ENCODE data around the gene RPUSD3. TPM values are rescaled to one million over a fixed set of nuclear protein-coding genes. Genes with fewer than 3 reads are reported as not detected.
"Not testable (repeated sequence)": the region's sequence is repeated elsewhere in the genome, so short reads cannot be mapped to it uniquely, and the experiment has no call there.

Gene RPUSD3
- total RNA-seq, 4 donors from 2014 or later, result 37.1 to 69.7 (median 52.2) TPM

DNA sequence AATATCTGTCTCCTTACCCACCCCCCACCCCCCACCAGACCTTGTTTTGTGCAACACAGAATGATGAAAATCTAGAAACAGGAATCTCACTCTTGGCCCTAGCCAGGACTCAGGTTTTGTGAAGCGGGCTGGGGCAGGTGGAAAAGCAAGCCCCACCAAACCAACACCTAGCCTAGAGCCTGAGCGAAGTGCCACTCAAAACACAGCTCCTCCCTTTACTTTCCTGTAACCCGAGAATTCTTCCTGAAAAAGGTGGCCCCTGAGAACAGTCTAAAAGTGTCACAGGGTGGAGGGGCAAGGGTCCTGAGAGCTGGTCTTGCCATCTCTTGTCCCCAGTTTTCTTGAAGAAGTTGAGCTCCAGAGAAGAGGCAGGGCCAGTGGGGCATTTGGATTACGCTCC is 17.4 kb upstream of the RPUSD3 start:
- no peaks in the 10 kb centered on the region for H3K9me3 ChIP-seq
- no peaks in the 10 kb centered on the region for H3K27me3 ChIP-seq
- peaks cover 0 to 40% (median 8%) of the 10 kb centered on the region in 4 donors for H3K4me1 ChIP-seq
- no peak for TF ChIP-seq CTCF (IDR thresholded peaks at IDR 0.05)
- no peak for TF ChIP-seq EP300 (IDR thresholded peaks at IDR 0.05)
- no peak overlapping the region for H3K4me3 ChIP-seq
- peak overlapping the region in 2 of 4 donors; percentile 88 to 89 for H3K27ac ChIP-seq
- no peaks in the 10 kb centered on the region for H3K36me3 ChIP-seq
- WGBS, 2 donors, result 94% methylated on average over 4 of the region's 4 CpGs
- DNase-seq (ENCODE audit: low spot score in 2 of 2), result no peak

DNA sequence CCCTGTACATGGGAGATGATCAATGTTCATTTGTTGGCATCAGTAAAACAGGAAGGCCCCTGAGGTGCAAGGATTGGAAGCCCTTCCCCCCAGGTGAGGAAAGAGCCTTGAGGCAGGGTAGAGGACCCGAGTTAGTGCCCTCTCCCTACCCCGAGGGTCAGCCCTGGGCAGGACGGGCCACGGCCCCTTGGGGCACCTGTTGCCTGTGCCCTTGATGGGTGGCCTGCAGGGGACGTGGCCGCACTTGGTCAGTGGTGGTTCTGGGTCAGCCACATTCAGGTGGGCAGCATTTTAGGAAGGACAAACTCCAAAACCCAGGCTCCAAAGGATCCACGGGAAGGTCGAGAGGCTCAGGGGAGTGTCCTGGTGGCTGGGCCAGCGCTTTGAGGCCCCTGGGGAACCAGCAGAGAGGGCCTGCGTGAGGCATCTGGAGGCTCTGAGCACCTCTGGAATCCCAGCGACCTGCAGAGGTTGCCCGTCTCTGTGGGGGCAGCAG is 15.8 kb upstream of the RPUSD3 start:
- Histone ChIP-seq H3K9me3 (no peaks in the 10 kb centered on the region), H3K27me3 (no peaks in the 10 kb centered on the region), H3K4me3 (no peak overlapping the region), H3K27ac (no peak overlapping the region), H3K36me3 (no peaks in the 10 kb centered on the region), H3K4me1 (peaks cover 0 to 27% (median 5%) of the 10 kb centered on the region in 4 donors)
- WGBS, 2 donors, result 89 to 93% methylated on average over 10 of the region's 12 CpGs
- no peak for DNase-seq (ENCODE audit: low spot score in 2 of 2)
- no peak for TF ChIP-seq POLR2A (IDR thresholded peaks at IDR 0.05)
- TF ChIP-seq EP300 (IDR thresholded peaks at IDR 0.05), result no peak
- TF ChIP-seq CTCF (IDR thresholded peaks at IDR 0.05), result no peak

GRCh38 chr3:9855594-9855993 is 11.8 kb upstream of the RPUSD3 start:
- H3K9me3 ChIP-seq, result no peaks in the 10 kb centered on the region
- TF ChIP-seq EP300 (IDR thresholded peaks at IDR 0.05) (no peak), POLR2A (IDR thresholded peaks at IDR 0.05) (no peak), CTCF (IDR thresholded peaks at IDR 0.05) (no peak)
- no peaks in the 10 kb centered on the region for H3K27me3 ChIP-seq
- no peak overlapping the region for H3K4me3 ChIP-seq
- no peak for DNase-seq (ENCODE audit: low spot score in 2 of 2)
- 94 to 97% methylated on average over 3 of the region's 3 CpGs for WGBS, 2 donors
- H3K27ac ChIP-seq, result no peak overlapping the region
- H3K4me1 ChIP-seq, result peaks cover 0 to 14% (median 0%) of the 10 kb centered on the region in 4 donors
- H3K36me3 ChIP-seq, result no peaks in the 10 kb centered on the region

DNA sequence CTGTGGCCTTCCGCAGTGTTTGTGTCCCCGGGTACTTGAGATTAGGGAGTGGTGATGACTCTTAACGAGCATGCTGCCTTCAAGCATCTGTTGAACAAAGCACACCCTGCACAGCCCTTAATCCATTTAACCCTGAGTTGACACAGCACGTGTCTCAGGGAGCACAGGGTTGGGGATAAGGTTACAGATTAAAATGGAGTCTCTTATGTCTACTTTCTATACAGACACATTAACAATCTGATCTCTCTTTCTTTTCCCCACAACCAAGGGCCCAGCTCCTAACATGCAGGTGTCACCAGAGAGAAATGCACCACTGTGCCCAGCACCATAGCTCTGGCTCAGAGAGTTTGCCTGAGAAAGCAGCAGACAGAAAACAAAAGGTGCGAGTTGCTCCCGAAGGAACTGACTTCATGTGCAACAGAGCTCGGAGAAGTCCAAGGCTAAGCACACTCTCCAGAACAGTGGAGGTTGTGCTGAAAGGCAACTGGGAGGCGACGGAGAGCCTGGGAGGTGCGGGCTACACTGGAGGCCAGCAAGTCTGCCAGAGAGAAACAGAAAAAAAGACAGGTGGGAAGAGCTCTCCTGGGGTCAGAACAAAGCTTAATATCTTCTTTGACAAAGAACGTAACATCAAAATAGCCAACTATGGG is 10.6 kb upstream of the RPUSD3 start:
- H3K4me1 ChIP-seq, result peaks cover 0 to 14% (median 0%) of the 10 kb centered on the region in 4 donors
- H3K4me3 ChIP-seq; DNase-seq (ENCODE audit: low spot score in 2 of 2); H3K36me3 ChIP-seq; H3K9me3 ChIP-seq; H3K27me3 ChIP-seq: not testable (repeated sequence)
- WGBS, 2 donors, result 66 to 74% methylated on average over 11 of the region's 11 CpGs
- H3K27ac ChIP-seq, result peak overlapping the region in 2 of 4 donors; percentile 8 to 33

- no peak for TF ChIP-seq EP300 (IDR thresholded peaks at IDR 0.05)
- no peak for TF ChIP-seq POLR2A (IDR thresholded peaks at IDR 0.05)
- TF ChIP-seq CTCF (IDR thresholded peaks at IDR 0.05), result no peak
- no peak for DNase-seq (ENCODE audit: low spot score in 2 of 2)
- 93% methylated on average over 6 of the region's 6 CpGs for whole genome bisulfite sequencing, 2 donors
These were observed 8.7 kb upstream of the RPUSD3 start for GRCh38 chr3:9852528-9852927.

GRCh38 chr3:9851926-9852325 is 8.1 kb upstream of the RPUSD3 start:
- Histone ChIP-seq H3K4me1 (peaks cover 0 to 14% (median 0%) of the 10 kb centered on the region in 4 donors), H3K27ac (peak overlapping the region in 2 of 4 donors; percentile 71 to 75), H3K4me3 (peak overlapping the region in 1 of 4 donors; percentile 15)
- not testable (repeated sequence) for DNase-seq (ENCODE audit: low spot score in 2 of 2); H3K27me3 ChIP-seq; H3K36me3 ChIP-seq; H3K9me3 ChIP-seq
- 36 to 43% methylated on average over 6 of the region's 6 CpGs for WGBS, 2 donors

More at GRCh38 chr3:9852528-9852927, 8.7 kb upstream of the RPUSD3 start:
- Histone ChIP-seq H3K27me3 (no peaks in the 10 kb centered on the region), H3K27ac (peak overlapping the region in 2 of 4 donors; percentile 71 to 75), H3K4me1 (peaks cover 0 to 14% (median 0%) of the 10 kb centered on the region in 4 donors), H3K9me3 (no peaks in the 10 kb centered on the region), H3K4me3 (no peak overlapping the region), H3K36me3 (no peaks in the 10 kb centered on the region)

DNA sequence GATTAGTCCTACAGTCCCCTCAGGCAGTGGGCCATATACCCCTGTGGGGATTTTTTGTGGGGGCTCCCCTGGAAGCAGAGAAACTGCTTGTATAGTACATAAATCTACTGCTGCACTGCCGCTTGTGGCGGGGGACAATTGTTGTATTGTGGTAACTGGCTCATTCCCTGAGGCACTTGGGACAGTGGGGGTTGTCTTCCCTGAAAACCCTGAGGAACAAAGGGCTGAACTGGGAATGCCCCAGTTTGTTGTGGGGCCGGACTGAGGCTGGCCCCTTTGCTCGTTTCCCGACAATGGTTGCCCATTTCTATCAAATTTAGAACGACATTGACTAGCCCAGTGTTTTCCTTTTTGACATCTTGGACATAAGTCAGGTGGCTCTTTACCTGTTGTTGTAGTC is 7.6 kb upstream of the RPUSD3 start:
- H3K9me3 ChIP-seq; H3K27me3 ChIP-seq; H3K36me3 ChIP-seq; DNase-seq (ENCODE audit: low spot score in 2 of 2): not testable (repeated sequence)
- H3K27ac ChIP-seq, result peak overlapping the region in 2 of 4 donors; percentile 71 to 75
- 46 to 55% methylated on average over 6 of the region's 6 CpGs for WGBS, 2 donors
- peaks cover 0 to 14% (median 0%) of the 10 kb centered on the region in 4 donors for H3K4me1 ChIP-seq
- H3K4me3 ChIP-seq, result peak overlapping the region in 1 of 4 donors; percentile 15
